ENCODE data around the gene KIF25. TPM values are rescaled to one million over a fixed set of nuclear protein-coding genes. Genes with fewer than 3 reads are reported as not detected.

The KIF25 gene
- total RNA-seq, 1 donor from 2014 or later: not detected

DNA sequence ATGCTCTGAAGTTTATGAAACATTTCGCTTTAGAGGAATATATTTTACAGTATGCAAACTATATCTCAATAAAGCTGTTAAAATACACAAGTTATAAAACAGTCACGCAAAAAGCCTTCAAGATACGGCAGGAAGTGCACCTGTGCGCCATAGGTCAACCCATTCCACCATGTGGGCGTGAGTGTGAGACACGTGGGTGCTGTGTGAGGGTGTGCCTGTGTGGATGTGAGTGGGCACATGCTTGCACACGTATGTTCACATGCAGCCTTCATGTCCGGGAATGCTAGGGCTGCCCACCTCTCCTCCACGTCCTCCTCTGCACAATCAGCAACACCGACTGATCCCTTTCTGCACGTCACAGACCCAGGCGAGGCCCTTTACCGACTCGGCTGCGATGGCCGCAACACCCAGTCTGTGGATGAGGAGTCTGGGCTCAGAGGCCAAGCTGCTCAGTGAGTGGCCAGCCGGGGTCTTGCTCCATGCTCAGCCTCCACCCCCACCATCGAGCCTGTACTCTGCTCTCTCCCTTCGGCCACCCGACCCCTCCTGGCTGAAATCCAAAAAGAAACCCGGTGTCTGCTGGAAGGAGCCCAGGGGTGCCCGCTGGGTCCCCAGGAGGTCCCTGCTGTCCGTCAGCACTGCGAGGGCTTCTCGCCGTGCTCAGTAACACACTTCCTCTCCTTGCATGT lies 84.5 kb downstream of the KIF25 start:
- H3K9me3 ChIP-seq: no peaks in the 10 kb centered on the region
- H3K27me3 ChIP-seq: no peaks in the 10 kb centered on the region
- no peak overlapping the region for H3K27ac ChIP-seq
- TF ChIP-seq POLR2A (IDR thresholded peaks at IDR 0.05) (no peak), POLR2AphosphoS5 (IDR thresholded peaks at IDR 0.05; ENCODE audit: insufficient read depth in 1 of 2, low read depth in 1 of 2) (no peak), CTCF (IDR thresholded peaks at IDR 0.05) (no peak)
- H3K4me1 ChIP-seq: peaks cover 5% of the 10 kb centered on the region
- H3K4me3 ChIP-seq: no peak overlapping the region
- intact Hi-C loops (cut with DNase I): no loop called here
- DNase-seq (ENCODE audit: extremely low spot score in 2 of 2): no peak
- H3K36me3 ChIP-seq: no peaks in the 10 kb centered on the region

GRCh38 chr6:168082860-168083513 lies 85.5 kb downstream of the KIF25 start:
- peaks cover 5% of the 10 kb centered on the region for H3K4me1 ChIP-seq
- TF ChIP-seq CTCF (IDR thresholded peaks at IDR 0.05) (no peak), POLR2A (IDR thresholded peaks at IDR 0.05) (no peak), POLR2AphosphoS5 (IDR thresholded peaks at IDR 0.05; ENCODE audit: insufficient read depth in 1 of 2, low read depth in 1 of 2) (no peak)
- H3K36me3 ChIP-seq: no peaks in the 10 kb centered on the region
- intact Hi-C loops (cut with DNase I): no loop called here
- H3K27ac ChIP-seq: no peak overlapping the region
- H3K4me3 ChIP-seq: no peak overlapping the region
- H3K9me3 ChIP-seq: no peaks in the 10 kb centered on the region
- H3K27me3 ChIP-seq: no peaks in the 10 kb centered on the region
- no peak for DNase-seq (ENCODE audit: extremely low spot score in 2 of 2)

GRCh38 chr6:168083514-168083885 lies 86.0 kb downstream of the KIF25 start:
- H3K27me3 ChIP-seq: no peaks in the 10 kb centered on the region
- H3K4me1 ChIP-seq: peaks cover 5% of the 10 kb centered on the region
- intact Hi-C loops (cut with DNase I): no loop called here
- H3K9me3 ChIP-seq: no peaks in the 10 kb centered on the region
- H3K4me3 ChIP-seq: no peak overlapping the region
- DNase-seq (ENCODE audit: extremely low spot score in 2 of 2): no peak
- no peak for TF ChIP-seq POLR2AphosphoS5 (IDR thresholded peaks at IDR 0.05; ENCODE audit: insufficient read depth in 1 of 2, low read depth in 1 of 2)
- no peak for TF ChIP-seq CTCF (IDR thresholded peaks at IDR 0.05)
- TF ChIP-seq POLR2A (IDR thresholded peaks at IDR 0.05): no peak
- no peak overlapping the region for H3K27ac ChIP-seq
- H3K36me3 ChIP-seq: no peaks in the 10 kb centered on the region

GRCh38 chr6:168084465-168085160 lies 87.1 kb downstream of the KIF25 start:
- TF ChIP-seq CTCF (IDR thresholded peaks at IDR 0.05): no peak
- no peak for TF ChIP-seq POLR2A (IDR thresholded peaks at IDR 0.05)
- no peak for TF ChIP-seq POLR2AphosphoS5 (IDR thresholded peaks at IDR 0.05; ENCODE audit: insufficient read depth in 1 of 2, low read depth in 1 of 2)
- H3K36me3 ChIP-seq: no peaks in the 10 kb centered on the region
- intact Hi-C loops (cut with DNase I): no loop called here
- no peaks in the 10 kb centered on the region for H3K27me3 ChIP-seq
- no peak for DNase-seq (ENCODE audit: extremely low spot score in 2 of 2)
- no peak overlapping the region for H3K27ac ChIP-seq
- H3K9me3 ChIP-seq: no peaks in the 10 kb centered on the region
- H3K4me1 ChIP-seq: no peaks in the 10 kb centered on the region
- no peak overlapping the region for H3K4me3 ChIP-seq

All from vagina (tissue), 2 donors.